GM18873 (cell line): Measurements from ENCODE around the gene ATL1.
"Not testable (repeated sequence)": the region's sequence is repeated elsewhere in the genome, so short reads cannot be mapped to it uniquely, and the experiment has no call there.

Experiments used
- ATAC-seq: cut with Tn5 transposase; IDR thresholded peaks from one replicate; pipeline ENCODE4 v1.9.1; 2021; ENCODE audit warnings: mild to moderate bottlenecking, moderate library complexity, moderate number of reproducible peaks; ENCODE audit not compliant: unreplicated experiment, low FRiP score

Gene ATL1

DNA sequence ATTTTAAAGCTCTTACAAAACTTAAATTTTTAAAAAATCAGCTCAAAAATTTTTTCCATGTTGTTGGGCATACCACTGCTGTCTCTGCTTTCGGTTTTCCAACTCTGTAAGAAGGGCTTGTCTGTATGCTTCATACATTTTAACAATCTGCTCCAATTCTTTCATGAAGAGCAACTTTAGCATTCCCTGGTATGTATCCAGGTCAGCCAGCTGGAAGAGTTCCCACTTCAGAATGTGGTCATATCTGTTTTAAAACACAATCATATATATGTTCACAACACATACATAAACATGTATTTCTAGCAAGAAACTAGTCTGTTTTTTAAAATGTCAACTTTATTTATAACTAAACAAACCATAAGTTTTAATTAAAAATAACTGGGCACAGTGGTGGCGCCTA lies 75.2 kb downstream of the ATL1 start:
- ATAC-seq = no peak

DNA sequence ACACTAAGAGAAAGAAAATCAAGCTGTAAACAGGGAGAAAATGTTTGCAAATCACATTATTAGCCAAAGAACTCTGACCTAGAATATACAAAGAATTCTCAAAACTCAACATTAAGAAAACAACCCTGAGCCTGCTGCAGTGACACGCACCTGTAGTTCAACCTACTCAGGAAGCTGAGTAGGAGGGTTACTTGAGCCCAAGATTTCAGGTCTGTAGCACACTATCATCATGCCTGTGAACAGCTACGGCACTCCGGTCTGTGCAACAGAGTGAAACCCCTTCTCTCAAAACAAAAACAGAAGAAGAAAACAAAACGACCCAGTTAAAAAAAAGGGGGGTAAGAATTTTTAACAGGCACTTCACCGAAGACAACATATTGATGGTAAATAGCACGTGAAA lies 87.3 kb downstream of the ATL1 start:
- peak; percentile 84 for ATAC-seq

DNA sequence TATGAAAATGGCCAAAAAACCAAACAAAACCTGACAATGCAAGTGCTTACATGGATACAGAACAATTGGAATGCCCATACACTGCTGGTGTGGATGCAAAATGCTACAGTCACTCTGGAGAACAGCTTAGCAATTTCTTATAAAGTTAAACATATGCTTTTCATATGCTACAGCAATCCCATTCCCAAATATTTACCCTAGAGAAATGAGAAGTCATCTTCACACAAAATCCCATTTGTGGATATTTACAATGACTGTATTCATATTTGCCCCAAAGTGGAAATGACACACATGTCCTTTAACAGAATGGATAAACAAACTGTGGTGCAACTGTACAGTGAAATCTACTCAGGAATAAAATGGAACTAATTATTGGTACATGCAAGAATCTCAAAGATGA lies 87.8 kb downstream of the ATL1 start:
- no peak for ATAC-seq

DNA sequence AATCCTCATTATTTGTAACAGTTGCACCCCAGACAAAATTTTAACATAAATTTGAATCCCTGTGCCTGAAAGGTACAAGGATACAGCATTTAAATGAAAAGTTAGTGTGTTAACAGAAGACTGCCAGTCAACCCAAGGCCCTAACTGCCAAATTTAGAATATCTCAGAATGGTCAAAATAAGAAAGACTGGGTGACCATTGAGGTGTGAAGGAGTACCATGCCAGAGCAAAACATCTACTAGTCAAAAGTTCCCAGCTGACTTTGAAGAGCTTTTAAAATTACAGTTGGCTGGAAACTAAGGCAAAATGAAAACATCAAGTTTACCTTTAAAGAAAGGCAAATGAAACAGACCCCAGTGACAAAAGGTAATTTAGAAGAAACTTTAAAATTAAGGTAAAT lies 89.7 kb downstream of the ATL1 start:
- no peak for ATAC-seq

DNA sequence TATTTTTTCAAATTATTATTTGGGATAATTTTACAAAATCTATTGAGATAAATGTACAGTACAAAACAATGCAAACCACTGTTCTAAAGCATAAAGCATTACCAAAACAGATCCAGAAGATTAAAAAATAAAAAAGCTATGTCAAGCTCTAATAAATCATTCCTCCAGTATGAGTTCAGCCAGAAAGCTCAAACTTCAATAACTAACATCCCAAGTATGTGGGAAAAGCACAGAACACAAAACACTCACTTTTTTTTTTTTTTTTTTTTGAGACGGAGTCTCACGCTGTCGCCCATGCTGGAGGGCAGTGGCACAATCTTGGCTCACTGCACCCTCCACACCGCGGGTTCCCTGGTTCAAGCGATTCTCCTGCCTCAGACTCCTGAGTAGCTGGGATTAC lies 96.8 kb downstream of the ATL1 start:
- no peak for ATAC-seq

DNA sequence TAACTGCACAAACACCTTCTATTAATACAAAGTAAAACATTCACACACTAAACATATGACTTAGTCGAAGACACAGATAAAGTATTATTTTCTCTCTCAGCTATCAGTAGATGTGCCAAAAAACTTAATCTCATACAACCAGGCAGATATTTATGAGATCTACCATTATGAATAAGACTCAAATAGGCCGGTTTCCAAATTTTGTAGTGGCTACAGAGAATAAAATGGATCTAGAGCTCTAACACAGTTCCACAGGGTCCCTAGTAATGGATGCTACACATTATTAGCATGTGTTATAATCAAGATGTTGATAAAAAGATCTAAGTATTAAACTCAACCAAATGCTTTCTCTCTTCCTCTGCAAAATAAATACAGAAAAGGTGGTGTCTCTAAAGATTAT lies 97.8 kb downstream of the ATL1 start:
- no peak for ATAC-seq

DNA sequence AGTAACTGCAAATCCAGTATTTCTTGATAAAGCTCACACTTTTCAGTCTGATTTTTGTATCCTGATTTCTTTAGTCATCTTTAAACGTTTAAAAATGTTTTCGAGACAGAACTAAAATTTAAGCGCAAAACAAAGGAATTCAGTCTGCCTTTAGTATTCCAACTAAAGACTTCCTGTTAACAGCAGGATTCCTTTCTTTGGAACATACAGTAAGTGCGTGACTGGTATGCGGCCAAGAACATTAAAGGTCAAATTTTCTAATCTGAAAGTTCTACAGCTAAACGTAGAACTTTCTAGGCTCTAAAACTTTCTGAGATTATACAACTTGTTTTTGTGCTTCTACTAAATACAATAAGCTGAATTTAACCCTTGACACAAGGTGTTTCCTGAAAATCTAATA lies 98.3 kb downstream of the ATL1 start:
- ATAC-seq = no peak

DNA sequence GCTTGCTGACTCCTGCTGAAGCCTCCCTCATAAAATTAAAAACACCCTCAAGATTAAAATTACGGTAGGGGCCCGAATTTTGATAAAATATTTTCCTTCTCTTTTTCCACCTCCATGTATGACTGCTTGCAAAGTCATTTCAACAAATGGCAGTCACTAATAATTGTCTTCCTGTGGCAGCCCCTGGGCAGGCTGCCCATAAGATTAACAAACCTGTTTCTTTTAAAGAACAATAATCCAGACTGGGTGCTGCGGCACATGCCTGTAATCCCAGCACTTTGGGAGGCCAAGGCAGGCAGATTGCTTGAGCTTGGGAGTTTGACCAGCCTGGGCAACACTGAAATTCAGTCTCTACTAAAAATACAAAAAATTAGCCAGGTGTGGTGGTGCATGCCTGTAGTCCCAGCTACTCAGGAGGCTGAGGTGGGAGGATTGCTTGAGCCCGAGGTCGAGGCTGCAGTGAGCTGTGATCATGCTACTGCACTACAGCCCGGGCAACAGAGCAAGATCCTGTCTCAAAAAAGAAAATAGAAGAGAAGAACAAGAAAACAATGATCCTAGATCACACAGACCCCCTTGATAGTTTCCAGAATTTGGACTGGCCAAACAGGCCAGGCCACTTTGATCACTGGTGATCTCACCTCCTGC lies 99.5 kb downstream of the ATL1 start:
- ATAC-seq = no peak

DNA sequence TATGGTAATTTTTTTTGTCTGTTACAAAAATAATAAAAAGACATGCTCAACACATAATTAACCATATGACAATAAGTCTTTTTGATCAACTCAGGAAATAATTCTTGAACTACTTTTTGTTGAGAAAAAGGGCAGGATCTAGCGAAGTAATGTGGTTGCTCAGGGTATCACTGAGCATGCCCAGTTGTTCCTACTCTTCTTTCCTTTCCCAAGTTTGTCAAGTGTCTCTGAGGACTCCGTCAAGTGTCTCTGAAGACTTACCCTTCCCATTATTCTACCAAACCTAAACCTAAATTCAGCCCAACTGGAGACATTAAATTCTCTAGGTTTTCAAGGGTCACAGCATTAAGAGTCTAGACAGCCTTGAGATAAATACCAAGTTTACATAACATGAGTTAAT lies 104.6 kb downstream of the ATL1 start:
- ATAC-seq = not testable (repeated sequence)

DNA sequence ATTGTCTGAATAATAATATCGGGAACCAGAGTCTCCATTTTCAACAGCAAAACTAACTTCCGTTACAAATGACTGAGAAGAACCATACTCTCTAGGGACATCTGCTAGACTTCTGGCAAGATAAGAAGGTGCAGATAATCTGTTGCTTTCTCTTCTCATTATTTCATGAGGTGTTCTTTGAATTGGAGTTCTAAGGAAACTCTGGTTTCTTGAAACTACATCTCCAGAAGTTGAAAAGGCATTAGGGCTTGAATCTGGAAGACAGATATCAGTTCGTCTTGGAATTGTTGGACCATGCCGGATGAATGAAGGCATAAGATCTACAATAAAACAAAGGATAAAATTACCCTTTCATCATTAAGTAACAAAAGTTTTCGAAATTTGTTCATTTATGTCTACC lies 105.4 kb downstream of the ATL1 start:
- not testable (repeated sequence) for ATAC-seq

DNA sequence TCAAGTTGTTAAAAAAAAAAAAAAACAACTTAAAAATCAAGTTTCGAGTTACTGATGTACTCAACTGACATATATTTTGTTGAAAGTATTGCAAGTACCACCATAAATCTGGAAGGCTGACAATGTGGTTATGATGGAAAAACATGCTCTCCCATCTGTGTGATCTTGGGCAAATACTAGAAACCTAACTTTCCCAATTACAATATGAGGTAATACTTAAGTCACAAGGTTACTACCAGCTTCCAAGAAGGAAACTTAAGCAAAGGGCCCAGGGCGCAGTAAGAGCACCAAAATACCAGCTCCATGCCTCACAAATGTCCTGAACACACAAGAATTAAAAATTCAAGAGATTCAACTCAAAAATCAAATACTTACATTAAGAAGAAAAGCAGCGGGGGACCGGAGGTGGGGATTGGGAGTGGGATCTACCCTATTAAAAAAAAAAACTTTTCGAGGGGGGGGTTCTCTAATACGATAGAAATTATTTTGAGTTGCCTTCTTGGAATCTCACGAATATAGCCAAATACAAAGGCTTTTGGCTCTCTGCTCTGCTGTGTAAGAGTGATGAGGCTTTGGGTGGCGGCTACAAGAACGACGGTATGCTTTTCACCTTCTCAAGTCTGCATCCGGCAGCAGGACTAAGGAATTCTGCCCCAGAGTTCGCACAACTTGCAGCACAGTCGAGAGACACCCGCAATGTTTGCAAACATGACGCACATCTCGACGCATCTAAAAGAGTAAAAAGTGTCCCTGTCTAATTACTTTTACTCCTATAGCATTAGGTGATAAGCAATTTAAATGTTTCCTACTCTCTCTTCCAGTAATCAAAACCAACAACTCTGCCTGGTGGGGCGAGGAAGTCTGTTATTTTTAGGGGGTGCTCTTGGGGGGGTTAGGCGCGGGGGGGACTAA lies 107.1 kb downstream of the ATL1 start:
- ATAC-seq = no peak

DNA sequence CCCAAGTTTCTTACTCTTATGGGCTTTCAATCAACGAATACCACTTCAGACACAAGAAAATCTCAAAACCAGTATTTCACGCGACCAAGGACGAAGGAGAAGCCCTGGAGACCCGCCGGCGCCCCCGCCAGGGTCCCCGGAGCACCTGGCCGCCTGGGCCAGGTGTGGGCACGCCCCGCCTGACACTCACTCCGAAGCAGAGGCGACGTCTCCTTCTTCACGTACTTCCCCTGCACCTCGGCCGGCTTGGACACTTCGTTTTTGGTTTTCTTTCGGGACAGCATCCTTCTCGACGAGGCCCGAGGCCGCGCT lies 107.7 kb downstream of the ATL1 start:
- peak; percentile 13 for ATAC-seq

DNA sequence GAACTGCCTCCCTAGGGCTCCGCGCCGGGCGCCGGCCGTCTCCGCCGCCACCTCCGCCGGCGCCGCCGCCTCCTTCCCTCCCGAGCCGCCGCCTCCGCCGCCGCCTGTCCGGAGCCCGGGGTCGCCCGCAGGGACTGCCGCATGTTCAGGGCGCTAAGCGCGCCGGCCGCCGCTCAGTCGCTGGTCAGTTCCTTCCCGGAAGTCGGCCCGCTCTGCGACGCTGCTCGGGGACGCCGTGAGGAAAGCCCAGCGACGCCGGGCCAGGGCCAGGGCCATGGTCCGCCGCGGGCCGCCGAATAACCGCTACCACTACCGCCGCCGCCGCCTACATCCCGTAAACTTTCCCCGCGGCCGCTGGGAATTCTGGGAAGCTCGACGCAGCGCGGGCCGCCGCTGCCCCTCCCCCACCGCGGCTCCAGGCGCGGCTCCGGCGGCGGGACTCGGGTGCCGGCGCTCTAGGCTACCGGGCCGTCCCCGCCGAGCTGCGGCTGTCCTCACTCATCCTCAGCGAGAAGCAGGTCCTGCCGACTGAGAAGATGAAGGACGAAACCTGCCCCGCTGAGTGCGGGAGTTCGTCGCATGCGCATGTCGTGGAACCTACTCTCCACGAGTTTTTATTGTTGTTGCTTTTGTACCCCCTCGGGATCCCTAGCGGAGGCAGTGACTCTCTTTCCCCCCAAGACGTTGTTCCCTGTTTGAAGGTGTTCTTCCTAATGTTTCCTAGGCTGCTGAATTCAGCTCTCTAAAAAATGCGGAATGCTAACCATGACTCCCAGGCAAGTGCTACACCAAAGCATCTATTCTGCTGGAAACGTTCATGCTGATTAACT lies 108.3 kb downstream of the ATL1 start, which contains the start of gene SAV1:
Gene SAV1 (minus strand): TSS at position 311 of the 830 bp plus-strand sequence. CDS start 339 bp downstream, outside the sequence.
- ATAC-seq = peak; percentile 50

DNA sequence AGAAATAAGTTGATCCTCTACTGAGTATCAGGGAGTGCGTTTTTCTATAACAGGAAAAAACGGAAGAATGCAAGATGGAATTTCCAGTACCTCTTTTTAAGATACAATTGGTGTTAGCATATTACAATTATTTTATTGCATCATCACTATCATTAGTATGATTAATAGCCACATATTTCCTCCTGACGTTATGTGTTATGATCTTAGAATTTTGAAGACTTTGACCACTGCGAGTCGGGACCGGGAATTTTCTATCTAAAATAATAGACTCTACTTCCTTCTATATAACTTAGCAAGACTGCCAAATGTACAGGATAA lies 108.8 kb downstream of the ATL1 start:
- ATAC-seq = no peak

DNA sequence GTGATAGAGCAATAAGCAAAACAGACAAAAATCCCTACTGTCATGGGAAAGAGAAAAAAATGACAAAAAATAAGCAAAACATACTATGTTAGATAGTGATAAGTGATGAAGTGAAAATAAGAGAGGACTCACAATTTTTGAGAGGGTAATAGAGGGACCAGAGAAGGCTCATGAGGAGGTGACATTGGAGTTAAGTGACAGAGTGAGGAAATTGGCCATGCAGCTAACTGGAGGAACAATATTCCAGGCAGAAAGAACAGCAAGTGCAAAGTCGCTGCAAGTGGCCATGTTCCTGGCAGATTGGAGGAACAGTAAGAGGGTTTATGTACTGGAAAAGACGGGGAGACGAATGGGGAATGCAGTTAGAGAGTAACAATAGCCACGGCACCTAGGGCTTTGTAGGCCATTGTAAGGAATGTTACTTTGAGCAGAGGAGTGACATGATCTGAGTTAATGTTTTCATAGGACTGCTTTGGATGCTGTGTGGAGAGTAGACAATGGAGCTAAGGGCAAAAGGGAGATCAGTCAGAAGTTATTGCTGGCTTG lies 109.6 kb downstream of the ATL1 start:
- ATAC-seq = no peak

DNA sequence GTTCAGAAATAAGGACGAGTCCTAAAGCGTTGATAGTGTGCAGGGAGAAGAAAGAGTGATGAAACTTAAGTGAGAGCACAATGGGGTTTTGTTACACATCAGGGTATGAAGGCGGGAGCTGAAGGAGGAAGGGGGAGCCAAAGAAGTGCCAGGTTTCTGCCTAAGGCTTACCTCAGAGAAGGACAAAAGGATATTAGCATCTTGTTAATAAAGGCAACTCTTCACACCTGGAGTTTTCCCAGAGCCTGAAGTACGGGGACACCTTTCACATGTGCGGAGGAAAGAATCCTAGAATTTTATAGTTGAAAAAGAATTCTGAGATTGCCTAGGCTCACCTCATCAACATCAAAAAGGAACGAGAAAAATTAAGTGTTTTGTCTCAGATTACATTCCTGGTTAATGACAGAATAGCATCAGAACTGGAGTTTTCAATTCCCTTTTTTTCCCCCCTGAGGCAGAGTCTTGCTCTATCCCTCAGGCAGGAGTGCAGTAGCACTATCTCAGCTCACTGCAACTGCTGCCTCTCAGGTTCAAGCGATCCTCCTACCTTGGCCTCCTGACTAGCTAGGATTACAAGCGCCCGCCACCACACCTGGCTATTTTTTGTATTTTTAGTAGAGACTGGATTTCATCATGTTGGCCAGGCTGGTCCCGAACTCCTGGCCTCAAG lies 110.4 kb downstream of the ATL1 start:
- no peak for ATAC-seq

DNA sequence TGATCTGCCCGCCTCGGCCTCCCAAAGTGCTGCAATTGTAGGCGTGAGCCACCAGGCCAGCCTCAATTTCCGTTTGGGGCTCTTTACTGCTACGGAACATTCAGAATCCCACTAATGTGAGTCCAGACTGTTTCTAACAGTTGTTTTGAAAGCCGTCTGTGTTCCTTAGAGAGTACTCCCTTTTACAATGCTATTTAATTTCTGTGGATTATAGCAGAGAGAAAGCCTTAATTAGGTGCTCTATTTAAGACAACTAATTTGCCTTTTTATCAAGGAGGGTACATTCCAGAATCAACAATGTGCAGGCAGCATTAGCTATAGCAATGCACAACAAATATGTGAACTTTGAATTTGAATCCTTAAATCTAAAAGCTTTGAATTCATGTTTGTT lies 110.9 kb downstream of the ATL1 start:
- ATAC-seq = no peak

DNA sequence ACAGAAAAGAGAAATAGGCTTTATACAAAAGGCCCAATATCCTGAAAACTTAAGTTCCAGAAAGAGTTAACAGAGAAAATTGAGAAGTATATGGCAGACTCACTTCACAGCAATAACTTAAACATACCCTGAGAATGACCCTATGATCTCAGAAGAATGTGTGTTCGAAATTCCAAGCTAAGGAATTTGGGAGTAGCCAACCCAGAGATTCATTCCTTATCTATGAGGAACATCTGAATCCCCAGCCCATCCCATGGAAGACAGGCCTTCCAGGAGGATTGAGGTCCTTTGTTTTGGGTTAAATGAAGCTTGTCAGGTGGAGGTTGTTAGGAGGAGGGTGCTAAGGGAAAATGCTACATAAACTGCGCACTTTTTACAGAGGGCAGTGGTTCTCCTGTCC lies 115.7 kb downstream of the ATL1 start:
- no peak for ATAC-seq

DNA sequence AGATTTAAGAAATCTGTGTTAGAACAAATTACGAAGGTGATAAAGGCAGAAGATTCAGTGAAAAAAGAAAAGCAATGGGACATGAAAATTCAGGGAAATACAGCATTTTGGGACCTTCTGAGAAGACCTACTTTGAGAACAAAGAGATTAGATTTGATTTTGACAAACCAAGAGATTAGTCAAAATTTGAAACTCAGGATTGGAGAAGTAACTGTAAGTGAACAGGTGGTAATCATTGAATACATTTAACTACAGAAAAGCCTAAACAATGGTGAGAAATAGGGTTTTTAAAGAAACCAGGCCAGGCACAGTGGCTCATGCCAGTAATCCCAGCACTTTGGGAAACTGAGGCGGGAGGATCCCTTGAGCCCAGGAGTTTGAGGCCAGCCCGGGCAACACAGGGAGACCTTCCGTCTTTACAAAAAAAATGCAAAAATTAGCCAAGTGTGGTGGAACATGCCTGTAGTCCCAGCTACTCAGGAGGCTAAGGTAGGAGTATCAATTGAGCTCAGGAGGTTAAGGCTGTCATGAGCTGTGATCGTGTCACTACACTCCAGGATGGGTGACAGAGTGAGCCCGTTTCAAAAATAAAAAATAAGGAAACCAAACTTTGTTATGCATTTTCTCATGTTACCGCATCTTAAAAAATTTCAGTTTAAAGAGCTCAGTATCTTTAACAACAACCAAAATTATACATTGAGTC lies 117.0 kb downstream of the ATL1 start:
- no peak for ATAC-seq

DNA sequence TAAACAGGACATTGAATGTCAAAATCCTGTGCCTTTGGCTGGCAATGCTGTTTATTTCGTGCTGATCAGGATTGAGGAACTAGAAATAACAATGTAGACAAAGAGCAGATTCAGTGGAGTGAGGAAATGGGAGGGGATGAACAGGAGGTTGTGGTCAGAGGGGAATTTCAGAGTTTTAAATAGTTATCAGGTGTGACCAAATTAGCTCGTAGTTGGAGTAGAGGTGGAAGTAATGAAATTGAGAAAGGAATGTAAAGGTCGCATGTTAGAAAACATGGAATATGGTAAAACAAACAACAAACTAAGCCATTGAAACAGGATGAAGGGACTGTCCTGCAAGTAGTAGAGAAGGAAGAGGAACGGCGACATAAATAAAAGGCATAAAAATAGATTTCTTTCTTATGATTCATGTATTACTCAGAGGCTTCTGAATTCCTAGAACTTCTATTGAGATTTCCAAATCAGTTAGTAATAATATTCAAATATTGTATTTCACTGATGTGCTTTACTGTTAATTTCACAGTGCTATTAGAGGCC lies 117.7 kb downstream of the ATL1 start:
- ATAC-seq = no peak
